HepG2 (cell line): ENCODE measurements around the gene SAE1. TPM values are rescaled to one million over a fixed set of nuclear protein-coding genes. Genes with fewer than 3 reads are reported as not detected.

Source experiments
- ATF1 ChIP-seq: IDR thresholded peaks from 2 replicates; pipeline ENCODE4 v1.6.1; 2016; ENCODE audit warnings: mild to moderate bottlenecking, control low read depth
- DPF2 ChIP-seq: sonication (generic); formaldehyde crosslinking; IDR thresholded peaks from 2 replicates; pipeline ENCODE4 v1.4.0; 2020; ENCODE audit warnings: mild to moderate bottlenecking, low read depth, missing genetic modification reagents, borderline replicate concordance
- FOXP1 ChIP-seq, 2 experiments: fragments of 450-650 bp in 1 of 2; IDR thresholded peaks; 2 replicates each; pipeline ENCODE4 v1.6.1; 2017 to 2018; ENCODE audit warnings: antibody characterized with exemption in 1 of 2
- JDP2 ChIP-seq: sonication (generic); formaldehyde crosslinking; IDR thresholded peaks from 2 replicates; pipeline ENCODE4 v1.8.1; 2022; ENCODE audit warnings: missing genetic modification reagents, borderline replicate concordance
- KDM6A ChIP-seq: IDR thresholded peaks from 2 replicates; pipeline ENCODE4 v1.6.1; 2016; ENCODE audit warnings: low read depth
- MLLT10 ChIP-seq: sonication (generic); formaldehyde crosslinking; IDR thresholded peaks from 2 replicates; pipeline ENCODE4 v1.4.0; 2020; ENCODE audit warnings: missing genetic modification reagents
- MTF2 ChIP-seq: sonication (generic); formaldehyde crosslinking; IDR thresholded peaks from 2 replicates; pipeline ENCODE4 v1.5.0; 2020; ENCODE audit warnings: missing genetic modification reagents, borderline replicate concordance
- NFYC ChIP-seq: IDR thresholded peaks from 2 replicates; pipeline ENCODE4 v1.6.1; 2016; ENCODE audit warnings: missing genetic modification reagents, missing compliant biosample characterization
- RCOR2 ChIP-seq: IDR thresholded peaks from 2 replicates; pipeline ENCODE4 v1.6.1; 2016; ENCODE audit warnings: missing biosample characterization, missing genetic modification reagents
- RORA ChIP-seq: sonication (generic); formaldehyde crosslinking; IDR thresholded peaks from 2 replicates; pipeline ENCODE4 v1.5.0; 2020; ENCODE audit warnings: mild to moderate bottlenecking, missing genetic modification reagents, moderate library complexity
- SAFB2 ChIP-seq: sonication (generic); formaldehyde crosslinking; IDR thresholded peaks from 2 replicates; pipeline ENCODE4 v1.5.1; 2020; ENCODE audit warnings: missing genetic modification reagents, low read depth, mild to moderate bottlenecking, borderline replicate concordance
- TOPORS ChIP-seq: sonication (generic); formaldehyde crosslinking; IDR thresholded peaks from 2 replicates; pipeline ENCODE4 v1.8.0; 2023; ENCODE audit warnings: mild to moderate bottlenecking, missing genetic modification reagents
- ZBTB8A ChIP-seq: sonication (generic); formaldehyde crosslinking; IDR thresholded peaks from 2 replicates; pipeline ENCODE4 v1.4.0; 2020; ENCODE audit warnings: mild to moderate bottlenecking, low read depth, missing genetic modification reagents, borderline replicate concordance
- ZC3H4 ChIP-seq: sonication (generic); formaldehyde crosslinking; IDR thresholded peaks from 2 replicates; pipeline ENCODE4 v1.4.0; 2020; ENCODE audit warnings: missing genetic modification reagents, borderline replicate concordance
- ZFP36 ChIP-seq: fragments of 150-350 bp; IDR thresholded peaks from 2 replicates; pipeline ENCODE4 v1.6.1; 2018; ENCODE audit warnings: borderline replicate concordance, low read length, low read depth; ENCODE audit not compliant: partially characterized antibody
- ZNF567 ChIP-seq: sonication (generic); formaldehyde crosslinking; IDR thresholded peaks from 2 replicates; pipeline ENCODE4 v1.8.1; 2023; ENCODE audit warnings: mild to moderate bottlenecking, missing genetic modification reagents, borderline replicate concordance
- ZNF713 ChIP-seq: sonication (generic); formaldehyde crosslinking; IDR thresholded peaks from 2 replicates; pipeline ENCODE4 v1.4.0; 2020; ENCODE audit warnings: mild to moderate bottlenecking, missing genetic modification reagents
- ZNF761 ChIP-seq: sonication (generic); formaldehyde crosslinking; conservative IDR thresholded peaks from 2 replicates; pipeline ENCODE4 v1.4.0; 2020; ENCODE audit warnings: mild to moderate bottlenecking, missing genetic modification reagents
- polyA plus RNA-seq, 8 experiments: library from polyadenylated mRNA; depleted of rRNA in 3 of 8; stranded (reverse) in 7 of 8; unstranded in 1 of 8; fragments of >200 nt; fragmentation: Illumina TruSeq in 4 of 8; extraction: Trizol in 4 of 8; gene quantifications; 2 replicates each; pipeline versions ENCODE4 v1.2.1 to v1.2.3, GENCODE V29; 2011 to 2016; ENCODE audit warnings: low read depth in 4 of 8, missing spikeins in 1 of 8, mixed read lengths in 1 of 8; ENCODE audit not compliant: insufficient read depth in 1 of 8
- total RNA-seq, 5 experiments: library from RNA; depleted of rRNA; stranded (reverse); fragments of >200 nt; fragmentation: Illumina TruSeq; extraction: Trizol; gene quantifications; 2 replicates each; pipeline ENCODE4 v1.2.3, GENCODE V29; 2016; ENCODE audit warnings: low read depth in 1 of 5
- TF ChIP-seq, protein P1 (sequence below): sonication (generic); formaldehyde crosslinking; IDR thresholded peaks from 2 replicates; pipeline ENCODE4 v1.4.0; 2020; ENCODE audit warnings: missing genetic modification reagents, borderline replicate concordance
- TF ChIP-seq, protein P2 (sequence below): sonication (generic); formaldehyde crosslinking; IDR thresholded peaks from 2 replicates; pipeline ENCODE4 v1.4.0; 2020; ENCODE audit warnings: missing genetic modification reagents, borderline replicate concordance
- TF ChIP-seq, protein P3 (sequence below): sonication (generic); formaldehyde crosslinking; IDR thresholded peaks from 2 replicates; pipeline ENCODE4 v1.4.0; 2020; ENCODE audit warnings: mild to moderate bottlenecking, missing genetic modification reagents, borderline replicate concordance

SAE1 gene
- total and polyA plus RNA-seq, 2 of the 13 experiments (the other 11 are each of a cell fraction or from before 2014, with no cell fraction given), result 87.6 to 197 TPM

DNA sequence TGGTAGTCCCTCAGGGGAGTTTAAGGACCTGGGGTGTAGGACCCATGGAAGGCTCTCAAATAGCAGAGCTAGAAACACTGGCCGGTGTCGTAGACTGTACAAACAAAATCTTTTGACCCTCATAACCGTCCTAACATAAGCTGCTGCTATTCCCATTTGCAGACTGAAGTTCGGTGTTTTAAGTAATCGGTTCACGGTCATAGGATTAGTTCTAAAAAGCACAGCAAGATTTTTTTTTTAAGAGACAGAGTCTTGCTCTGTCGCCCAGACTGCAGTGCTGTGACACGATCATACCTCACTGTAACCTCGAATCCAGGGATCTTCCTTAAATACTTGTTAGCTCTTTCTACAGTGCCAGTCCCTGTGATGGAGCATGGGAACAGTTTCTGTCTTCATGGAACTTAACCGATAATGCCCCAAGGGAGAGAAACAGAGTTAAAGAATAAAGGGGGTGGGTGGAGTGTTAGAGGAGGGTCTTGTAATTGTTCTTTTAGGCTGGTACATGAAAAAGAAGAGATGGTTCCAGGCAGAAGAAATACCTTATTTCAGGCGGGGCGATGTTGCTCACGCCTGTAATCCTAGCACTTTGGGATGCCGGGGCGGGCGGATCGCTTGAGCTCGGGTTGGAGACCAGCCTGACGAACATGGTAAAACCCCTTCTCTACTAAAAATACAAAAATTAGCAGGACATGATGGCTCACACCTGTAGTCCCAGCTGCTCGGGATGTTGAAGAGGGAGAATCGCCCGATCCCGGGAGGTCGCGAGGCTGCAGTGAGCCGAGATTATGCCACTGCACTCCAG is 16.6 kb upstream of the SAE1 start (continued):
- 0 out of 2 replicates have a peak, but pooled peaks have one; percentile 46 for TF ChIP-seq ZC3H4 (CRISPR knock-in tag)
- no peak for TF ChIP-seq ZFP36
- TF ChIP-seq DPF2 (CRISPR knock-in tag), result no peak
- no peak for TF ChIP-seq ZNF713 (CRISPR knock-in tag)
- TF ChIP-seq JDP2 (CRISPR knock-in tag), result no peak
- TF ChIP-seq ZNF761 (CRISPR knock-in tag), result 0 out of 2 replicates have a peak, but pooled peaks have one; percentile 38
- no peak for TF ChIP-seq KDM6A
- no peak for TF ChIP-seq MLLT10 (CRISPR knock-in tag)
- TF ChIP-seq NFYC, result no peak
- no peak for TF ChIP-seq FOXP1 (IDR thresholded peaks at IDR 0.05)
- TF ChIP-seq FOXP1 (CRISPR knock-in tag; IDR thresholded peaks at IDR 0.05), result no peak
- TF ChIP-seq, protein P1, sequence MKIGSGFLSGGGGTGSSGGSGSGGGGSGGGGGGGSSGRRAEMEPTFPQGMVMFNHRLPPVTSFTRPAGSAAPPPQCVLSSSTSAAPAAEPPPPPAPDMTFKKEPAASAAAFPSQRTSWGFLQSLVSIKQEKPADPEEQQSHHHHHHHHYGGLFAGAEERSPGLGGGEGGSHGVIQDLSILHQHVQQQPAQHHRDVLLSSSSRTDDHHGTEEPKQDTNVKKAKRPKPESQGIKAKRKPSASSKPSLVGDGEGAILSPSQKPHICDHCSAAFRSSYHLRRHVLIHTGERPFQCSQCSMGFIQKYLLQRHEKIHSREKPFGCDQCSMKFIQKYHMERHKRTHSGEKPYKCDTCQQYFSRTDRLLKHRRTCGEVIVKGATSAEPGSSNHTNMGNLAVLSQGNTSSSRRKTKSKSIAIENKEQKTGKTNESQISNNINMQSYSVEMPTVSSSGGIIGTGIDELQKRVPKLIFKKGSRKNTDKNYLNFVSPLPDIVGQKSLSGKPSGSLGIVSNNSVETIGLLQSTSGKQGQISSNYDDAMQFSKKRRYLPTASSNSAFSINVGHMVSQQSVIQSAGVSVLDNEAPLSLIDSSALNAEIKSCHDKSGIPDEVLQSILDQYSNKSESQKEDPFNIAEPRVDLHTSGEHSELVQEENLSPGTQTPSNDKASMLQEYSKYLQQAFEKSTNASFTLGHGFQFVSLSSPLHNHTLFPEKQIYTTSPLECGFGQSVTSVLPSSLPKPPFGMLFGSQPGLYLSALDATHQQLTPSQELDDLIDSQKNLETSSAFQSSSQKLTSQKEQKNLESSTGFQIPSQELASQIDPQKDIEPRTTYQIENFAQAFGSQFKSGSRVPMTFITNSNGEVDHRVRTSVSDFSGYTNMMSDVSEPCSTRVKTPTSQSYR (CRISPR knock-in tag), result no peak
- no peak for TF ChIP-seq RORA
- 0 out of 2 replicates have a peak, but pooled peaks have one; percentile 17 for TF ChIP-seq SAFB2 (CRISPR knock-in tag)
- TF ChIP-seq RCOR2, result no peak
- TF ChIP-seq ATF1 (CRISPR knock-in tag), result no peak
- TF ChIP-seq, protein P2, sequence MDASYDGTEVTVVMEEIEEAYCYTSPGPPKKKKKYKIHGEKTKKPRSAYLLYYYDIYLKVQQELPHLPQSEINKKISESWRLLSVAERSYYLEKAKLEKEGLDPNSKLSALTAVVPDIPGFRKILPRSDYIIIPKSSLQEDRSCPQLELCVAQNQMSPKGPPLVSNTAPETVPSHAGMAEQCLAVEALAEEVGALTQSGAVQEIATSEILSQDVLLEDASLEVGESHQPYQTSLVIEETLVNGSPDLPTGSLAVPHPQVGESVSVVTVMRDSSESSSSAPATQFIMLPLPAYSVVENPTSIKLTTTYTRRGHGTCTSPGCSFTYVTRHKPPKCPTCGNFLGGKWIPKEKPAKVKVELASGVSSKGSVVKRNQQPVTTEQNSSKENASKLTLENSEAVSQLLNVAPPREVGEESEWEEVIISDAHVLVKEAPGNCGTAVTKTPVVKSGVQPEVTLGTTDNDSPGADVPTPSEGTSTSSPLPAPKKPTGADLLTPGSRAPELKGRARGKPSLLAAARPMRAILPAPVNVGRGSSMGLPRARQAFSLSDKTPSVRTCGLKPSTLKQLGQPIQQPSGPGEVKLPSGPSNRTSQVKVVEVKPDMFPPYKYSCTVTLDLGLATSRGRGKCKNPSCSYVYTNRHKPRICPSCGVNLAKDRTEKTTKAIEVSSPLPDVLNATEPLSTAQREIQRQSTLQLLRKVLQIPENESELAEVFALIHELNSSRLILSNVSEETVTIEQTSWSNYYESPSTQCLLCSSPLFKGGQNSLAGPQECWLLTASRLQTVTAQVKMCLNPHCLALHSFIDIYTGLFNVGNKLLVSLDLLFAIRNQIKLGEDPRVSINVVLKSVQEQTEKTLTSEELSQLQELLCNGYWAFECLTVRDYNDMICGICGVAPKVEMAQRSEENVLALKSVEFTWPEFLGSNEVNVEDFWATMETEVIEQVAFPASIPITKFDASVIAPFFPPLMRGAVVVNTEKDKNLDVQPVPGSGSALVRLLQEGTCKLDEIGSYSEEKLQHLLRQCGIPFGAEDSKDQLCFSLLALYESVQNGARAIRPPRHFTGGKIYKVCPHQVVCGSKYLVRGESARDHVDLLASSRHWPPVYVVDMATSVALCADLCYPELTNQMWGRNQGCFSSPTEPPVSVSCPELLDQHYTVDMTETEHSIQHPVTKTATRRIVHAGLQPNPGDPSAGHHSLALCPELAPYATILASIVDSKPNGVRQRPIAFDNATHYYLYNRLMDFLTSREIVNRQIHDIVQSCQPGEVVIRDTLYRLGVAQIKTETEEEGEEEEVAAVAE, result no peak
- peak; percentile 27; the same call in 1 of the 2 replicates for TF ChIP-seq TOPORS (CRISPR knock-in tag)
- TF ChIP-seq ZNF567, result no peak
- TF ChIP-seq, protein P3, sequence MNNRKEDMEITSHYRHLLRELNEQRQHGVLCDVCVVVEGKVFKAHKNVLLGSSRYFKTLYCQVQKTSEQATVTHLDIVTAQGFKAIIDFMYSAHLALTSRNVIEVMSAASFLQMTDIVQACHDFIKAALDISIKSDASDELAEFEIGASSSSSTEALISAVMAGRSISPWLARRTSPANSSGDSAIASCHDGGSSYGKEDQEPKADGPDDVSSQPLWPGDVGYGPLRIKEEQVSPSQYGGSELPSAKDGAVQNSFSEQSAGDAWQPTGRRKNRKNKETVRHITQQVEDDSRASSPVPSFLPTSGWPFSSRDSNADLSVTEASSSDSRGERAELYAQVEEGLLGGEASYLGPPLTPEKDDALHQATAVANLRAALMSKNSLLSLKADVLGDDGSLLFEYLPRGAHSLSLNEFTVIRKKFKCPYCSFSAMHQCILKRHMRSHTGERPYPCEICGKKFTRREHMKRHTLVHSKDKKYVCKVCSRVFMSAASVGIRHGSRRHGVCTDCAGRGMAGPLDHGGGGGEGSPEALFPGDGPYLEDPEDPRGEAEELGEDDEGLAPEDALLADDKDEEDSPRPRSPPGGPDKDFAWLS (CRISPR knock-in tag), result 0 out of 2 replicates have a peak, but pooled peaks have one; percentile 3
- no peak for TF ChIP-seq MTF2
- no peak for TF ChIP-seq ZBTB8A (CRISPR knock-in tag)
